ENCODE measurements around the gene HACD3. TPM values are rescaled to one million over a fixed set of nuclear protein-coding genes. Genes with fewer than 3 reads are reported as not detected.

Gene HACD3
- total and polyA plus RNA-seq, 9 of the 15 experiments (the other 6 are each of a cell fraction or from before 2014, with no cell fraction given): 48.1 to 117 (median 72.8) TPM

DNA sequence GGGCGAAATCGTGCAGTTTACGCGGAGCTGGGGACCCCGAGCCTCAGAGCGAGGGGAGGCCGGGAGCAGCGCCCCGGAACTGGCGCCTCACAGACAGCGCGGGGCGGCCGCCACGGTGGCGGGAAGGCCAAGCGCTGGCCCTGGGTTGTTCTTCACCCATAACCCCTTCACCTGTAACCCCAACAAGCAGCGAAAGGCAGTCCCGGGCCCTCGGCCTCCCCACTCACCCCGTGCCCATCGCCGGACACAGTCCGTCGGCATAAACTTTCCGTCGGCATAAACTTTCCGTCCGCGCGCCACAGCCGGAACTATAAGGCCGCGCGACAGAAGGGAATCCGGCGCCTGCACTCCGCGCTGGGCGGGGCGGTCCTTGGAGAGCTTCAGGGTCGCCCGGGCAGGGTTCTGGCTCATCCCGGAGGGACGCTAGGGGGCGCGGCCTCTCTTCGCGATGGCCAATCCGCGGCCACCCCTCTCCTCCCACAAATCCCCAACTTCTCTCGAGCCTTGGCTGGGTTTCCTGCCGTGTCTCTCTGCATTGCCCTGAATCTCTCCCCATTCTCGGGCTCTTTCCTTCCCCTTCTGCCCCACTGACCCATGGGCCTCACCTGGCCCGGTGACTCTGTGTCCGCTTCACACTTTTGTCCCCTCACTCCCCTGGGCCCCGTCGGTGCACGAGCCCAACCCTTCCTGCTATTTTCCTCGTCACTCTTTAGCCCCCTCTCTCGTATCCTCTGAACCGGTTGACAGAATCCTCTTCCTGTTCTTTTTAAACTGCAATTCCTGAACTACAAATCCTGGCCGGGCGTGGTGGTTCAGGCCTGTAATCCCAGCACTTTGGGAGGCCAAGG, 80.8 kb downstream of the HACD3 start, which contains the start of gene INTS14 (continued):
- TF ChIP-seq, protein P1, sequence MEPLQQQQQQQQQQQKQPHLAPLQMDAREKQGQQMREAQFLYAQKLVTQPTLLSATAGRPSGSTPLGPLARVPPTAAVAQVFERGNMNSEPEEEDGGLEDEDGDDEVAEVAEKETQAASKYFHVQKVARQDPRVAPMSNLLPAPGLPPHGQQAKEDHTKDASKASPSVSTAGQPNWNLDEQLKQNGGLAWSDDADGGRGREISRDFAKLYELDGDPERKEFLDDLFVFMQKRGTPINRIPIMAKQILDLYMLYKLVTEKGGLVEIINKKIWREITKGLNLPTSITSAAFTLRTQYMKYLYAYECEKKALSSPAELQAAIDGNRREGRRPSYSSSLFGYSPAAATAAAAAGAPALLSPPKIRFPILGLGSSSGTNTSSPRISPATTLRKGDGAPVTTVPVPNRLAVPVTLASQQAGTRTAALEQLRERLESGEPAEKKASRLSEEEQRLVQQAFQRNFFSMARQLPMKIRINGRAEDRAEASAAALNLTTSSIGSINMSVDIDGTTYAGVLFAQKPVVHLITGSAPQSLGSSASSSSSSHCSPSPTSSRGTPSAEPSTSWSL (CRISPR knock-in tag; IDR thresholded peaks at IDR 0.05; ENCODE audit: borderline replicate concordance): no peak
- no peak for TF ChIP-seq FOXM1 (IDR thresholded peaks at IDR 0.05; ENCODE audit: low read depth)
- TF ChIP-seq FOXM1 (CRISPR knock-in tag; IDR thresholded peaks at IDR 0.05; ENCODE audit: low read depth): peak; percentile 92; the same call in 1 of the 2 replicates
- no peak; the same call in 1 of the 2 replicates for TF ChIP-seq CBX5 (IDR thresholded peaks at IDR 0.05; ENCODE audit: borderline replicate concordance, low read depth)
- TF ChIP-seq ESRRA (IDR thresholded peaks at IDR 0.05; ENCODE audit: borderline replicate concordance, low read depth): peak; percentile 98
- peak; percentile 6; the same call in 1 of the 2 replicates for TF ChIP-seq STAT5A (IDR thresholded peaks at IDR 0.05; ENCODE audit: borderline replicate concordance, low read length)
- TF ChIP-seq, protein P2, sequence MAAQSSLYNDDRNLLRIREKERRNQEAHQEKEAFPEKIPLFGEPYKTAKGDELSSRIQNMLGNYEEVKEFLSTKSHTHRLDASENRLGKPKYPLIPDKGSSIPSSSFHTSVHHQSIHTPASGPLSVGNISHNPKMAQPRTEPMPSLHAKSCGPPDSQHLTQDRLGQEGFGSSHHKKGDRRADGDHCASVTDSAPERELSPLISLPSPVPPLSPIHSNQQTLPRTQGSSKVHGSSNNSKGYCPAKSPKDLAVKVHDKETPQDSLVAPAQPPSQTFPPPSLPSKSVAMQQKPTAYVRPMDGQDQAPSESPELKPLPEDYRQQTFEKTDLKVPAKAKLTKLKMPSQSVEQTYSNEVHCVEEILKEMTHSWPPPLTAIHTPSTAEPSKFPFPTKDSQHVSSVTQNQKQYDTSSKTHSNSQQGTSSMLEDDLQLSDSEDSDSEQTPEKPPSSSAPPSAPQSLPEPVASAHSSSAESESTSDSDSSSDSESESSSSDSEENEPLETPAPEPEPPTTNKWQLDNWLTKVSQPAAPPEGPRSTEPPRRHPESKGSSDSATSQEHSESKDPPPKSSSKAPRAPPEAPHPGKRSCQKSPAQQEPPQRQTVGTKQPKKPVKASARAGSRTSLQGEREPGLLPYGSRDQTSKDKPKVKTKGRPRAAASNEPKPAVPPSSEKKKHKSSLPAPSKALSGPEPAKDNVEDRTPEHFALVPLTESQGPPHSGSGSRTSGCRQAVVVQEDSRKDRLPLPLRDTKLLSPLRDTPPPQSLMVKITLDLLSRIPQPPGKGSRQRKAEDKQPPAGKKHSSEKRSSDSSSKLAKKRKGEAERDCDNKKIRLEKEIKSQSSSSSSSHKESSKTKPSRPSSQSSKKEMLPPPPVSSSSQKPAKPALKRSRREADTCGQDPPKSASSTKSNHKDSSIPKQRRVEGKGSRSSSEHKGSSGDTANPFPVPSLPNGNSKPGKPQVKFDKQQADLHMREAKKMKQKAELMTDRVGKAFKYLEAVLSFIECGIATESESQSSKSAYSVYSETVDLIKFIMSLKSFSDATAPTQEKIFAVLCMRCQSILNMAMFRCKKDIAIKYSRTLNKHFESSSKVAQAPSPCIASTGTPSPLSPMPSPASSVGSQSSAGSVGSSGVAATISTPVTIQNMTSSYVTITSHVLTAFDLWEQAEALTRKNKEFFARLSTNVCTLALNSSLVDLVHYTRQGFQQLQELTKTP (IDR thresholded peaks at IDR 0.05; ENCODE audit: low read depth in 1 of 2, partially characterized antibody in 2 of 2): no peak
- TF ChIP-seq RAD51 (IDR thresholded peaks at IDR 0.05; ENCODE audit: borderline replicate concordance, low read depth): peak; percentile 15; the same call in 1 of the 2 replicates
- no peak for TF ChIP-seq TGIF2 (CRISPR knock-in tag; IDR thresholded peaks at IDR 0.05)
- no peak for TF ChIP-seq ZNF699 (CRISPR knock-in tag; IDR thresholded peaks at IDR 0.05; ENCODE audit: insufficient replicate concordance)
- no peak for TF ChIP-seq COPS2 (conservative IDR thresholded peaks at IDR 0.05)
- no peak for TF ChIP-seq CEBPG (CRISPR knock-in tag; IDR thresholded peaks at IDR 0.05)
- TF ChIP-seq CEBPG (tag; conservative IDR thresholded peaks at IDR 0.05 in 1 of 2, IDR thresholded peaks at IDR 0.05 in 1 of 2): no peak
- no peak; the same call in 1 of the 2 replicates for TF ChIP-seq RHOXF2B (CRISPR knock-in tag; conservative IDR thresholded peaks at IDR 0.05)
- 0 out of 2 replicates have a peak, but pooled peaks have one; percentile 36 for TF ChIP-seq ATF1 (CRISPR knock-in tag; IDR thresholded peaks at IDR 0.05)
- peak; percentile 80 for TF ChIP-seq ATF1 (tag; IDR thresholded peaks at IDR 0.05)
- TF ChIP-seq TCFL5 (CRISPR knock-in tag; conservative IDR thresholded peaks at IDR 0.05): no peak
- TF ChIP-seq, protein P3, sequence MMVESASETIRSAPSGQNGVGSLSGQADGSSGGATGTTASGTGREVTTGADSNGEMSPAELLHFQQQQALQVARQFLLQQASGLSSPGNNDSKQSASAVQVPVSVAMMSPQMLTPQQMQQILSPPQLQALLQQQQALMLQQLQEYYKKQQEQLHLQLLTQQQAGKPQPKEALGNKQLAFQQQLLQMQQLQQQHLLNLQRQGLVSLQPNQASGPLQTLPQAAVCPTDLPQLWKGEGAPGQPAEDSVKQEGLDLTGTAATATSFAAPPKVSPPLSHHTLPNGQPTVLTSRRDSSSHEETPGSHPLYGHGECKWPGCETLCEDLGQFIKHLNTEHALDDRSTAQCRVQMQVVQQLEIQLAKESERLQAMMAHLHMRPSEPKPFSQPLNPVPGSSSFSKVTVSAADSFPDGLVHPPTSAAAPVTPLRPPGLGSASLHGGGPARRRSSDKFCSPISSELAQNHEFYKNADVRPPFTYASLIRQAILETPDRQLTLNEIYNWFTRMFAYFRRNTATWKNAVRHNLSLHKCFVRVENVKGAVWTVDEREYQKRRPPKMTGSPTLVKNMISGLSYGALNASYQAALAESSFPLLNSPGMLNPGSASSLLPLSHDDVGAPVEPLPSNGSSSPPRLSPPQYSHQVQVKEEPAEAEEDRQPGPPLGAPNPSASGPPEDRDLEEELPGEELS (CRISPR knock-in tag; IDR thresholded peaks at IDR 0.05; ENCODE audit: borderline replicate concordance): no peak
- no peak for TF ChIP-seq ZNF174 (CRISPR knock-in tag; IDR thresholded peaks at IDR 0.05)
- peak; percentile 31; the same call in 1 of the 2 replicates for TF ChIP-seq ILF3 (IDR thresholded peaks at IDR 0.05; ENCODE audit: borderline replicate concordance)

Data from K562 (cell line).